Activated CD4-positive, alpha-beta T cell treated with anti-CD3 and anti-CD28 coated beads, Interleukin-2, amount 50 U/mL, for 24 hours (primary cell): ENCODE data around the gene SLC12A7.
"Not testable (repeated sequence)": the region's sequence is repeated elsewhere in the genome, so short reads cannot be mapped to it uniquely, and the experiment has no call there.

ENCODE experiments used
- DNase-seq, 2 donors: peaks; one replicate each; pipeline ENCODE4 v3.0.0-alpha.2; 2020; ENCODE audit warnings: low read depth in 1 of 2, low spot score in 1 of 2

The SLC12A7 gene

DNA sequence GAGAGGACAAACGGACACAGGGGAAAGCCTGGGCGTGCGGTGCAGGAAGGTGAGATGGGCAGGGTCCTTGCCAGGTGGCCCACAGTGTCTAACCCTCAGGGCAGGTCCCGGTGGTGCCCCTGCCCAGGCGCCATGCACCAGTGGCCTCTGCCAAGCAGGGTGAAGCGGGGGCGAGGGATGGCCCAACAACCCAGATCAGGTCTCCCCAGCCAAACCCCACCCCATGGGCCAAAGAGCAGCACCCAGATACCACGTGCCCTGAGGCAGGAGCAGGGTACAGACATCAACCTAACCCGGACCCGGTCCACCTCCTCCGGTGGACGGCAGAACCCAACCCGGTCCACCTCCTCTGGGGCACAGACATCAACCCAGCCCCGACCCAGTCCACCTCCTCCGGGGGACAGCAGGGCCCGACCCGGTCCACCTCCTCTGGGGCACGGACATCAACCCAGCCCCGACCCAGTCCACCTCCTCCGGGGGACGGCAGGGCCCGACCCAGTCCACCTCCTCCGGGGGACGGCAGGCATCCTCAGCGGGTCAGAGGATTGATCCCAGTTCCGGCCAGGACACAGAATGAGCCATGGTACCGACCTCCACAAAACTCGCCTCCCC lies 12.8 kb downstream of the SLC12A7 start:
- DNase-seq = no peak

DNA sequence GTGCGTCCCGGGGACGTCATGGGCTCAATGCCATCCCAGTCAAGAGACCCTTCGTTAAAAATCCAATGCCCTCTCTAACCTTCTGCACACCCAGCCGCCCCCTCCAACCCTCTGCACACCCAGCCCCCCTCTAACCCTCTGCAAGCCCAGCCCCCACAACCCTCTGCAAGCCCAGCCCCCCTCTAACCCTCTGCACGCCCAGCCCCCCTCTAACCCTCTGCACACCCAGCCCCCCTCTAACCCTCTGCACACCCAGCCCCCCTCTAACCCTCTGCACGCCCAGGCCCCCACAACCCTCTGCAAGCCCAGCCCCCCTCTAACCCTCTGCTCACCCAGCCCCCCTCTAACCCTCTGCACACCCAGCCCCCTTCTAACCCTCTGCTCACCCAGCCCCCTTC lies 13.9 kb downstream of the SLC12A7 start:
- DNase-seq = not testable (repeated sequence)

DNA sequence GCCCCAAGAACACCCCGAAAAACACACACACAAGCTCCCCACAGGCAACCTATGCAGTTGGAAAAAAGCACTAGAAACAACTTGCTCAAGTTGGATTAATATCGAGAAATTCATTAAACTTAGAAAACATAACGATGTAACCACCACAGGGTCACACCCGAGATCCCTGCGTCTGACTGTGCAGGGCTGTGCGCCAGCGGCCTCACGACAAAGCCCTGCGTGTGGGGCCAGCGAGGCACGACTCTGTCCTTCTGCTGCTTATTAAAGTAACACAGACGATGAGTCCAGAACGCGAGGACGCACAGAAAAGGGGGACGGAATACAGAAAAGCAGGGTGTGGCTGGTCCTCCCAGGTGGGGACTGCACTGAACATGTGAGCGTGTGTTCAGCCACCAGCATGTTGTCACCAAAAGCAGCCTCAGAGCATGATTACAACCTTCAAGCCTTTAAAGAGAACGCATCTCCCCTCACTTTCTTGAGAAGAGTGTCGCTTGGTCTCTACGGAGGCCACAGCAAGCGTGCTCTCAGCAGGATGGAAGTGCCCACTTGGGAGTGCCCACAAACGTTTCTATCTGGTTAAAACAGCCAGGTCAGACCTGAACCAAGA lies 14.4 kb downstream of the SLC12A7 start:
- no peak for DNase-seq

DNA sequence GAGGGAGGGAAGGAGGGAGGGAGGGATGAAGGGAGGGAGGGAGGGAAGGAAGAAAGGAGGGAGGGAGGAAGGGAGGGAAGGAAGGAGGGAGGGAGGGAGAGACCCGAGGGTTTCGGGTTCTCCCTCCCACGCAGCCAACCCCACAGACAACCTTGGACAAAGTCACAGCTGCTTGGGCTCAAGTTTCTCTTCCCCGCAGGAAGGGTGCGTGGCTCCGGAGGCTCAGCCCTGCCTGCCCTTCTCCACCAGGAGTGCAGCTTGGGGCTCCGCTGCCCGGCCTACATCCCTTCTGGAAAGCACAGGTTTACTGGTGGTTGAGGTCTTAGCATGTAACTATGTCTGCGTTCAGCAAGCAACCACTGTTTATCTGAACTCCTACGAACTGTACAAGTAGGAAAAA lies 15.0 kb downstream of the SLC12A7 start:
- DNase-seq = no peak

DNA sequence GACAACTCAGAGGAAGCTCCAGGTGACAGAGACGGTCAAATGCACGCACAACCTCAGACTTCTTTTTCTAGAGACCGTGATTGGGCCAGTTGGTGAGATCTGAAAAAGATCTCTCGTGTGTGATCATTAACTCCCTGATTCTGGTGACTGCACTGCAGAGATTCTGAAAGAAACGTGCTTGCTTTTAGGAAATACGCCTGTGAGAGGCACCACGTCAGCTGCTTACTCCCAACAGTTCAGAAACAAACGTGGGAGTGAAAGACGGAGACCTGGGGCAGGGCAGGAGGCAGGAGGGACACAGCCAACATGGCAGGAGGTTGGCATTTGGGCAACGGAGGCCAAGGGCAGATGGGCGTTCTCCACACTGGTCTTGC lies 15.9 kb downstream of the SLC12A7 start:
- no peak for DNase-seq

DNA sequence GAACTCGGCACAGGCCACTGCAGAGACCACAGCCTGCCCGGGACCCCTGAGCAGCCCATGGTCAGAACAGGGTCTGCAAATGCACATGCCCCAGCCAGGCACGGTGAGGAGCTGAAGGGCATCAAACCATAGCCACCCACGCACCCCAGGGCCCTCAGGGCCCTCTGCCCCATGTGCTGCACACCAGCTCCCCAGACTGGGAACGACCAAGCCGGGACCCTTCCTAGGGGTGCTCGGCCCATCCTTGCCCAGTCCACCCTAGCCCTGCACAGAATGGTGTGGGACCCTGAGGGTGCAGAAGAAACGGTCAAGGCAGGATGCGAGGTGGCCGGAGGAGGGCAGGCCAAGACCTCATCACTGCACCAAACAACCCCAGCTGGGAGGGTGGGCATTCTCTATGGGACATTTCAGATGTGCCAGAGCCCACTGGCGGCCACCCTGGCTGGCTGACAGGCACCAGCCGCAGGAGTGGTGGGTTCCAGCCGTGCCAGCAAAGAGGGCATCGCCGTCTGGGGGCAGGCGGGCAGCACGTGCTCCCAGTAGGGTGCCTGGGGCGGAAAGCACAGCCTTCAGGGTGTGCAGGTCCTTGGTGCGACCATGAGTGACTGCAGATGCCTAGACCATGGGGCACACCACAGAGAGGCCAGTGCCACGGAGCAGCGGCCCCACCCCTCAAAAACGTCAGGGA lies 16.4 kb downstream of the SLC12A7 start:
- DNase-seq = no peak

DNA sequence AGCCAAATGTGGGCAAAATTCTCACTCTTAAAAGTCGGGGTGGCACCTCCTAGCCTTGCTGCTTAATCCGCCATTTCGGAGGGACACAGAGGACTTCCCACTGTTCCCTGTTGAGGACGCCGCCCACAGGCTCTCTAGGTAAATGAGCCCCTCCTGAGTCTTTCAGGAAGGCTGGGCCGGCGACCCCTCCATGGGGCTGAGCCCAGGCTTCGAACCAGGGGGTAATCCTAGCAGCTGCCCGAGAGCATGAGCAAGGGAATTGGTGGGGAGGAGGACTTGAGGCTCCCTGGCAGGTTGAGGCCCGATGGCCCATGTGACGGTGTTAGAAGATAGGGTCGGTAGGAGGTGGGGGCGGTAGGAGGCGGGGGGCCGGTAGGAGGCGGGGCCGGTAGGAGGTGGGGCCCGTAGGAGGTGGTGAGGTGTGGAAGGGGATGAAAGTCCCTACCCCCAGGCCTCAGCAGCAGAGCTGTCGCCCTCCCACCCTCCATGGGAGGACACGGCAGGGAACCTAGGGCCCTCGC lies 17.1 kb downstream of the SLC12A7 start:
- no peak for DNase-seq

DNA sequence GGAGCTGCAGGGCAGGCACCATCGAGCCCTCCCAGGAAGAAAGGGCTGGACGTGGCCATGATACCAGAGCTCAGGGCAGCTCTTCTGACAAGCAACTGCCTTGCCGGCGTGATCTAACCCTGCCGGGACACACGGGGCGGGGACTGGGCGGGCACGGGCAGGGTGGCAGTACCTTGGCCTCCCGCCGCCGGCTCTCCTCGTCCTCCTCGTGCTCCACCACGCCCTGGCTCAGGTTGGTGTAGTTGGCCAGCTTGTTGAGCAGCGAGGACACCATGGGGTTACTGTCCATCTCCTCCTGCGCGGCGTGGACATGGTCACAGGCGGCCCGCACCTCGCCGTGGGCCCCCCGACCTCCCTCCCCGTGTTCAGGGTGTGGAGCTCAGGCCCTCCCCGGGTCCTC lies 18.5 kb downstream of the SLC12A7 start:
- DNase-seq = no peak

DNA sequence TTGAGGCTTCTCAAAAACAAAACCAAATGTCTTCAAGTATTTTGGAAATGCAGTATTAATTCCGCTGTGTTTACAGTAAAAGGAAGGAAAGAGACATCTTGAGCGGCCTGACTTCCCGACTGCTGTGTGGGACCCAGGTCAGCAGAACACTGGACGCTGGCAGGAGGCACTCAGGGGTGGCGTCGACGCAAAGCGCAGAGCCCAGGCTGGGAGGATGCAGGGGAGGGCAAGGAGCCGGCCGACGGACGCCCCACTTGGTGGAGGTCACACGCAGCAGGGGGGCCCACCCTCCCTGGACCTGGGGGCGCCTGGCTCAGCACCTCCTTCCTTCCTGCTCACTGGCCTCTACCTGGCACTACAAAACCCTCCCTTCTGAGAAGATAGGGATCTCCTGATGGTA lies 19.7 kb downstream of the SLC12A7 start:
- DNase-seq = no peak

DNA sequence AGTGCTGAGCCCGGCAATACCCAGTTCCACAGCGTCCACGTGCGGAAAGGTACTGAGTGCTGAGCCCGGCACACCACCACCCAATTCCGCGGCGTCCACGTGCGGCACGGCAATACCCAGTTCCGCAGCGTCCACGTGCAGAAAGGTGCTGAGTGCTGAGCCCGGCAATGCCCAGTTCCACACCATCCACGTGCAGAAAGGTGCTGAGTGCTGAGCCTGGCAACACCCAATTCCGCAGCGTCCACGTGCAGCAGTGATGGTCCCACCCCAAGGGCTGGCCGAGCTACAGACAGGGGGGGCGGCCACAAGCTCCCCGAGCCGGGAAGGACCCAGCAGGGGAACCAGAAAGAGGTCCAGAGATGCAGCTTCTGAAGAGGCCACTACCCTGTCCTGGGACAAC lies 20.2 kb downstream of the SLC12A7 start:
- no peak for DNase-seq

DNA sequence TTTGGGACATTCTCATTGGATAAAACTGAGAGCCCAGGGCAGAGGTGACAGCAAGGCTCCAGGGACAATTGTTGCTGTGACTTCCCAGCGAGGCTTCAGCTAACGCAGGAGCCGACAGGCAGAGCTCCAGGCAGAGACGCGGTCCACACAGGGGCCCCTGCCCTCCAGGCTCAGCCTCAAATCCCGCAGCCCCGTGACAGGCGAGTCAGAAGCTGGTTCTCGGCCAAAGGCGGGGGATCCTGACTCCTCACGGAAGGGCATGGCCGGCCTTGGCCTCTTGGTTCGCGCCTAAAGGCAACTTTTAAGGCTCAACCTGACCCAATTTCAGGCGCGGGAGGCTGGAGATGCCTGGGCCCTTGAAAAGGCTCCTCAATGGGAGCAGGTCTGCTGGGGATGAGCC lies 21.3 kb downstream of the SLC12A7 start:
- no peak for DNase-seq

DNA sequence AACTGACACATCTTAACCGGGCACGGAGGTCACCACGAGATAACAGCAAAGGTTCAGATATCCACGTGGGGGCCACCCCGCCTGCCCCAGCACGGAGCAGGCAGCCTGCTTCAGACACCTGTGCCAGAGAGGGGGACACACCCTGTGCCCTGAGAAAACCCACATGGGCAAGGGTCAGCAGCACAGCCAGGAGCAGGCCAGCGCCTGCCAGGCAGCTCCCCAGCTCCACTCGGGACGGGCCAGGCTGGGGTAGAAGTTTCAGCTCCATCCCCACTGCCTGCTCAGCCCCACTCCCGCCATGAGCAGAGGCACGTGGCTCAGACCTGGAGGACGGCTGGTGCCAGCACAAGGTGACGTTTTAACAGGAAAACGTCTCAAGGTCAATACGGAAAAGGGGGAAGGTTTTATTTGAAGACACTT lies 22.2 kb downstream of the SLC12A7 start:
- DNase-seq = no peak

DNA sequence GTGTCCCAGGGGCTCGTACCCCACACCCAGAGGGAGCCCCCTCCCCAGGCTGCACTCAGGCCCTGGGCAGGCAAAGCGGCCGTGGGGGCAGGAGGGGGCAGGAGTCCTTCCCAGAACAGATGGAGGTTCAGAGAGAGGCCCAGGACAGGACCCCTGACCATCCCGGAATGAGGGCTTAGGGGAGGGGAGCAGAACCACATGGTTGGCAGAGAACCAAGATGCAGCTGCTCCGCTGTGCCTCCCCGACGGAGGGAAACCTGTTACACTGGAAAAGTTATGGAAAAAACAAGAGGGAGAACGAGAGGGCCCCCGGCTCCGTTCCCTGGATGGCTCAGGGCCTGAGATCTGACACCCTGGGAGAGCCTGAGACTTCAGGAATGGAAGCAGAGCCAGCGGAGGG lies 22.7 kb downstream of the SLC12A7 start:
- DNase-seq = no peak

DNA sequence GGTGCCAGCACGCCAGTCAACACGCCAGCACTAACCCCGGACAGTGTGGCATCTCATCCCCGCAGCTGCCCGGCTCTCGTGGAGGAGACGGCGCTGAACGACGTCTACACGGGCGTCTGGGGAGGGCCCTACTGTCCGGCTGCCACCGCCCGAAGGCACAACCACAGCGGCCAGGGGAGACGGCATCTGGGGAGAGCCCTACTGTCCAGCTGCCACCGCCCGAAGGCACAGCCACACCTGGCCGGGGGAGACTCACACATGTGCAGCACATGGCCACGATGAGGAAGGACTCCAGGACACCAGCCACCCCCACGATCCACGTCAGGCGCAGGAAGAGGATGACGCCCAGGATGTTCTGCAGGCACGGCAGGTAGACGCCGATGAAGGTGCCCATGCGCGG lies 23.1 kb downstream of the SLC12A7 start:
- DNase-seq = no peak

DNA sequence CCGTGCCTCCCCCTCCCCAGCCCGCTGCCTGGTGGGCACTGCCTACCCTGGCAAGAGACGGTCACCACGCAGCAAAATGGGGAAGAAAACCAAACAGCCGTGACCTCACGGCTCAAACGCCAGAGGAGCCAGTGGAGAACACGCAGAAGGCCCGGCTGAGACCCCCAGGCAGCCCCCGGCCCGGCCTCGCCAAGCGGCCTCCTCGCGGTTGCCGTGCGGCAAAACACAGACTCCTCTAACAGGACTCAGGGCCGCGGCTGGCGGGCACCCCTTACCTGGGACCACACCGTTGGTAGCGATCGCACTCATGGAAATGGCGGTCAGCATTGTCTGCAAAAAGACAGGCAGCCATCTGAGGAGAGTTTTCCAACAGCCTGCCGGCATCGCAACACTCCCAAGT lies 23.8 kb downstream of the SLC12A7 start:
- no peak for DNase-seq

DNA sequence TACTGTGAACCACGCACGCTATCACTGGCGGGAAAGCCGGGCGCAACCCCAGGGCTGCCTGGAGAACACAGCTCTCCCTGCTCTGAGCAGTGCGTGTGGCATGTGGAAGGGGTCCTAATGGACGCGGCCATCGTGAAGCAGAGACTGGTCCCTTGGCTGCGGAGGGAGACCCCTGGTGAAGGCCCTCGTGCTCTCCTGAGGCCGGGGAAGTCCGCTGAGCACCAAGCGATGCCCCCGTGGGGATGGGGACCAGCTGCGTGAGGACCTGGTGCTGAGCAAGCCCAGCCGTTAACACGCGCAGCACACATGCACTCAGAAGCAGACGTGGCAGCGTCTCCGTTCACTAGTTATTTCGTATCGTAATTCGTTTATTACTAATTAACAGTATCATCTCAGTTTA lies 24.4 kb downstream of the SLC12A7 start:
- no peak for DNase-seq

DNA sequence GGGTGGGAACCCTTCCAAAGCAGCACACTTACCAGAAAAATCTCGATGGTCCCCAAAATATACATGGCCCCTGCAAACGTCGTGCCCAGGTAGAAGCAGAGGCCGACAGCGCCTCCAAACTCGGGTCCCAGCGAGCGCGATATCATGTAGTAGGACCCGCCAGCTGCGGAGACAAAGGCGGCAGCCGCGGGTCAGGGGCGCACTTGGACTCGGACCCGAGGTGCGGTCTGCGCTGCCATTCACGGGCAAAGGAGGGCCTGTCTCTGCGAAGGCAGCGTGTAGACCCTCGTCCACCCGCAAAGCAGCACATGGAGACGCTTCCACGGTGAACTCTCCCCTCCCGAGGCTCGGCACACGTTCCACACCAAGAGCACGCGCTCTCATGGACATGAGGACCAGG lies 25.0 kb downstream of the SLC12A7 start:
- DNase-seq = no peak

DNA sequence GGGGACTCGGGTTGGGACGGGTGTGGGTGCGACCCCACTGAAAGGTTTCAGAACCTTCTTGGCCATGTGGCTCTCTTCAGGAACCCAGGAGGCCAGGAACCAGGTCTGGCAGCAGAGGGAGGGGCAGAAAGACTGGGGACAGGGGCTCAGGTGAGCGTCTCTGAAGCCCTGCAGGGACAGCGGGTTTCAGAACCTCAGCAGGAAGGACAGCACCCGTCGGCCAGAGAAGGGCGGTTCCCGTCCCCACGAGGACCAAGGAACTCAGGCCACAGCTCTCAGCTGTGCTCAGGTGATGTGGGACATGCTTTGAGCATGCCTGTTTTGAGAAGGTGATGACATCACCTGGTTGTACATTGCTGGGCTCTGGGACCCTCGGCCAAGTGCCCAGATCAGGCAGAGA lies 25.7 kb downstream of the SLC12A7 start:
- DNase-seq = no peak

DNA sequence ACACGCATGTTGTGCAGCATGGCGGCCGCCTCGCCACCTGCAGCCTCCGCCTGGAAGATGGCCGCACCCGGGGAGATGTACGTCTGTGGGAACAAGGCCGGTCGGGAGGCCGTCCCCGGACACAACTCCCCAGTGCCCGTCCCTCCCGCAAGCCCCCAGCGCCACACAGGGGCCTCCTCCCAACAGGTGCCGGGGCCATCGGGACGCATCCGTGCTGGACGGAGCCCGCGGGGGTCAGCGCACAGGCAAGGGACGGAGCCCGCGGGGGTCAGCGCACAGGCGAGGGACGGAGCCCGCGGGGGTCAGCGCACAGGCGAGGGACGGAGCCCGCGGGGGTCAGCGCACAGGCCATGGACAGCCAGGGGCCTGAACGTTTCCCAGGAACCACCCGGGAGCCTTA lies 26.5 kb downstream of the SLC12A7 start:
- DNase-seq = no peak

DNA sequence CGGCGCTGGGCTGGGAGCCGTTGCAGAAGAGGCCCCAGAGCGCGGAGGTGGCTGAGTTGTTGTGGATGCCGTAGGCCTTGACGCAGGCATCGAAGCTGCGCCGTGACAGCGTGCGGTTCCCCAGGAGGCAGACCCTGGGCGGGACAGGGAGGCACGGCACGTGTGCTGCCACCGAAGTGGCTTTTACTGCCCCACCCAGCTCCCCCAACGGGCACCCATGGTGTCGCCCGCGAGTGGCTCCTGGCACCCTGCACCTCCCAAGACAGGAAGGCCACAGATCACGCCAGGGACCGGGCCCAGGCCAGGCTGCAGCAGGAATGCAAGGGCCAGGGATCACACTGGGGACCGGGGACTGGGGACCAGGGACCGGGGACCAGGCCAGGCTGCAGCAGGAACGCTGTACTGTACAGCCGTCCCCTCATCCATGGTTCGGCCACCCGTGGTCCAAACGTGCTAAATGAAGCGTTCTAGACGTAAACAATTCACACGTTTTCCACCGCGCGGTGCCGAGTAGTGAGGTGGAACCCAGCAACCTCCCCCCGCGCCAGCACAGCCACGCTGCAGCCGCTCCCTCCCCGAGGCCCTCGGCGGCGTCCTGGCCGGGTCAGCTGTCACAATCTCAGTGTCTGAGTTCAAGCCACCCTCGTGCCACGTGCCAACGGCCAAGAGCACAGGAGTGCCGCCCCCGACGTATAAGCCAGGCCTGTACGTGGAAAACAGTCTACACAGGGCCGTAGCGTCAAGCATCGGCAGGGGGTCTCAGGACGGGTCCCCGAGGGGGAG lies 27.8 kb downstream of the SLC12A7 start:
- no peak for DNase-seq

DNA sequence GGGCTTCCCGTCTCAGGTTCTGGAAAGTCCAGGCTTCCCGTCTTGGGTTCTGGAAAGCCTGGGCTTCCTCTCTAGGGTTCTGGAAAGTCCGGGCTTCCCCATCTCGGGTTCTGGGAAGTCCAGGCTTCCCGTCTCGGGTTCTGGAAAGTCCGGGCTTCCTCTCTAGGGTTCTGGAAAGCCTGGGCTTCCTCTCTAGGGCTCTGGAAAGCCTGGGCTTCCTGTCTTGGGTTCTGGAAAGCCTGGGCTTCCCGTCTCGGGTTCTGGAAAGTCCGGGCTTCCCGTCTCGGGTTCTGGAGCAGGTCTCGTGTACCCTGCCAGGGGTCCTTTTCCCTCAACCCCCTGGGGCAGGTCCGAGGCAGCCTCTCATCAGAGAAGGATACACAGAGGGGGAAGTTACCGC lies 28.8 kb downstream of the SLC12A7 start:
- DNase-seq = not testable (repeated sequence)

DNA sequence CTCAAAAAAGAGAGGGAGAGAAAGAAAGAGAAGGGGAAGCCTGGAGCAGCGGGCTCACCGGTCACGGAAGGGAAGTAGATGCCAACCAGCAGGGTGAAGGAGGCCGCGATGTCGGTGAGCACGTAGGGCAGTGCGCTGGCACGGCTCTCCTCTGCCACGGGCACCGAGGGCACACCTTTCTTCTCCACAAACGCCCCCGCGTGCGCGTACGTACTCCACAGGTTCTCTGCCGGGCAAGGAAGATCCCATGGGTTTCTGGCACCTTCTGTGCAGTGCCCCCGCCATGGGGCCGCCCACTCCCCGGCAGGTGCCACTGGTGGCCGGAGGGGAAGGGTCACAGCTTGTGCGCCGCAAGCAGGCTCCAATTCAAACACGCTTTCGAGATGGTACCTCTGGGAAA lies 30.3 kb downstream of the SLC12A7 start:
- no peak for DNase-seq
